MCF 10A (cell line): Measurements from ENCODE around the gene ADARB2. TPM values are rescaled to one million over a fixed set of nuclear protein-coding genes. Genes with fewer than 3 reads are reported as not detected.

Experiments used
- BruUV-seq: library from RNA; stranded (reverse); fragments of 400-500 nt; replicated peaks from 2 replicates; lab custom pipeline; 2021; lab: Mats Ljungman, UMichigan
- CTCF ChIA-PET: fragments of 300-600 bp; sonication (Branson Sonifier 250); formaldehyde crosslinking; extraction: SDS; loops from one replicate; lab custom pipeline; 2021; ENCODE audit warnings: antibody characterized with exemption, inconsistent platforms; lab: Yijun Ruan, JAX
- POLR2A ChIA-PET: fragments of 300-600, 350-650 bp; sonication (Branson Sonifier 250); formaldehyde crosslinking; extraction: SDS; loops from one replicate; lab custom pipeline; 2020; ENCODE audit warnings: antibody characterized with exemption, inconsistent platforms; lab: Yijun Ruan, JAX
- DNase-seq: peaks from one replicate; pipeline ENCODE4 v3.0.0-alpha.2; 2018; ENCODE audit not compliant: unreplicated experiment
- H3K27ac Mint-ChIP-seq: one replicate; pipeline ENCODE4 v1.8.0; 2022; ENCODE audit warnings: mild to moderate bottlenecking, low read depth, mixed read lengths; ENCODE audit not compliant: unreplicated experiment
- H3K27me3 Mint-ChIP-seq: one replicate; pipeline ENCODE4 v1.8.0; 2022; ENCODE audit warnings: mixed read lengths; ENCODE audit not compliant: insufficient read depth, unreplicated experiment
- H3K36me3 Mint-ChIP-seq: one replicate; pipeline ENCODE4 v1.8.0; 2022; ENCODE audit warnings: mild to moderate bottlenecking, moderate library complexity, mixed read lengths; ENCODE audit not compliant: insufficient read depth, unreplicated experiment
- H3K4me1 Mint-ChIP-seq: one replicate; pipeline ENCODE4 v1.8.0; 2022; ENCODE audit warnings: mixed read lengths; ENCODE audit not compliant: insufficient read depth, unreplicated experiment
- H3K4me3 Mint-ChIP-seq: one replicate; pipeline ENCODE4 v1.8.0; 2022; ENCODE audit warnings: mild to moderate bottlenecking, moderate library complexity, mixed read lengths; ENCODE audit not compliant: unreplicated experiment
- H3K9me3 Mint-ChIP-seq: one replicate; pipeline ENCODE4 v1.8.0; 2022; ENCODE audit warnings: mixed read lengths; ENCODE audit not compliant: unreplicated experiment
- intact Hi-C: fragments of 100-400 bp; cut with micrococcal nuclease; formaldehyde crosslinking; loops from 2 replicates; pipeline ENCODE4 v1.14.1; 2022
- total RNA-seq: library from RNA; stranded (reverse); gene quantifications from 2 replicates; pipeline ENCODE4 v1.2.3, GENCODE V29; 2022
- TF ChIP-seq, protein P1 (sequence below): fragments of 200-600 bp; IDR thresholded peaks from one replicate; pipeline ENCODE4 v1.8.0; 2022; ENCODE audit warnings: antibody characterized with exemption, mild to moderate bottlenecking; ENCODE audit not compliant: unreplicated experiment

ADARB2 gene
- total RNA-seq, 1 experiment from 2014 or later: 0.96 TPM

- Mint-ChIP-seq H3K27ac (no peak overlapping the region), H3K4me1 (no peaks in the 10 kb centered on the region), H3K36me3 (no peaks in the 10 kb centered on the region), H3K9me3 (no peaks in the 10 kb centered on the region), H3K27me3 (peaks cover 18% of the 10 kb centered on the region), H3K4me3 (no peak overlapping the region)
- POLR2A ChIA-PET: no interaction called here
- DNase-seq: no peak
- BruUV-seq: no TSS peak
- intact Hi-C loops: no loop called here
- CTCF ChIA-PET: no interaction called here
- TF ChIP-seq, protein P1, sequence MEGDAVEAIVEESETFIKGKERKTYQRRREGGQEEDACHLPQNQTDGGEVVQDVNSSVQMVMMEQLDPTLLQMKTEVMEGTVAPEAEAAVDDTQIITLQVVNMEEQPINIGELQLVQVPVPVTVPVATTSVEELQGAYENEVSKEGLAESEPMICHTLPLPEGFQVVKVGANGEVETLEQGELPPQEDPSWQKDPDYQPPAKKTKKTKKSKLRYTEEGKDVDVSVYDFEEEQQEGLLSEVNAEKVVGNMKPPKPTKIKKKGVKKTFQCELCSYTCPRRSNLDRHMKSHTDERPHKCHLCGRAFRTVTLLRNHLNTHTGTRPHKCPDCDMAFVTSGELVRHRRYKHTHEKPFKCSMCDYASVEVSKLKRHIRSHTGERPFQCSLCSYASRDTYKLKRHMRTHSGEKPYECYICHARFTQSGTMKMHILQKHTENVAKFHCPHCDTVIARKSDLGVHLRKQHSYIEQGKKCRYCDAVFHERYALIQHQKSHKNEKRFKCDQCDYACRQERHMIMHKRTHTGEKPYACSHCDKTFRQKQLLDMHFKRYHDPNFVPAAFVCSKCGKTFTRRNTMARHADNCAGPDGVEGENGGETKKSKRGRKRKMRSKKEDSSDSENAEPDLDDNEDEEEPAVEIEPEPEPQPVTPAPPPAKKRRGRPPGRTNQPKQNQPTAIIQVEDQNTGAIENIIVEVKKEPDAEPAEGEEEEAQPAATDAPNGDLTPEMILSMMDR: no peak
These were observed 172.5 kb downstream of the ADARB2 start for GRCh38 chr10:1564791-1565190.

- DNase-seq: no peak
- H3K36me3 Mint-ChIP-seq: no peaks in the 10 kb centered on the region
- no peak overlapping the region for H3K27ac Mint-ChIP-seq
- ChIA-PET POLR2A (no interaction called here), CTCF (no interaction called here)
- no TSS peak for BruUV-seq
- TF ChIP-seq, protein P1: no peak
- no peaks in the 10 kb centered on the region for H3K9me3 Mint-ChIP-seq
- H3K27me3 Mint-ChIP-seq: peaks cover 3% of the 10 kb centered on the region
- H3K4me3 Mint-ChIP-seq: no peak overlapping the region
- no peaks in the 10 kb centered on the region for H3K4me1 Mint-ChIP-seq
- intact Hi-C loops: no loop called here
These were observed 174.3 kb downstream of the ADARB2 start for GRCh38 chr10:1563028-1563427.

DNA sequence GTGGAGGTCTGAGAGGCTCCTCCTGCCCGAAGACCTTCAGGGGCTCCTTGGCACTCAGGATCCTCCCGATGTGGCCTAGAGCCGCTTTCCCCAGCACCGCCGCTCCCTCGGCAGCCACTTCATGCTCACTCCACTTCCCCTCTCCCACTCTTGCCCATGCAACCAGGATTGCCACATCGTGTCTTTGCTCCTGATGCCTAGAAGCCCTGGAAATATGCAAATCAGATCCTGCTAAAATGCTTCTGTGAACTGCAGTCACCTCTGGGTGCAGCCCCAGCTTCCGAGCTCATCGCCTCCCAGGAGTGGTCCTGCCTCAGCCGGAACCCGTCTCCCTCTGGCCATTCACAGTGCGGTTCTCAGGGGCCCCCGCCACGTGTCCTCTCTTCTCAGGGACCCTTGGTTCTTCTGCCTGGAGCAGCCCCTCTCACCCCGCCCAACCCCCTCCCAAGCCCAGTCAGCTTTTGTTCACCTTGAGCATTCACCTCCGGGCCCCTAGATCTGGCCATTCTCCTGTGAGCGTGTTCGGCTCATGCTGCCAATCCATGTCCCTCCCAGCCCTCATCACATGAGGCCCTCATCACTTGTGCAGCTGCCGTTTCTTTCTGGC is 175.5 kb downstream of the ADARB2 start:
- Mint-ChIP-seq H3K27ac (no peak overlapping the region), H3K4me1 (no peaks in the 10 kb centered on the region), H3K4me3 (no peak overlapping the region), H3K36me3 (no peaks in the 10 kb centered on the region), H3K27me3 (peaks cover 7% of the 10 kb centered on the region), H3K9me3 (no peaks in the 10 kb centered on the region)
- ChIA-PET POLR2A (no interaction called here), CTCF (no interaction called here)
- TF ChIP-seq, protein P1: no peak
- intact Hi-C loops: no loop called here
- no peak for DNase-seq
- BruUV-seq: no TSS peak

GRCh38 chr10:1560535-1561192 is 176.7 kb downstream of the ADARB2 start:
- no peak overlapping the region for H3K4me3 Mint-ChIP-seq
- peaks cover 12% of the 10 kb centered on the region for H3K27me3 Mint-ChIP-seq
- TF ChIP-seq, protein P1: no peak
- no peaks in the 10 kb centered on the region for H3K4me1 Mint-ChIP-seq
- ChIA-PET POLR2A (no interaction called here), CTCF (no interaction called here)
- H3K27ac Mint-ChIP-seq: no peak overlapping the region
- no peaks in the 10 kb centered on the region for H3K36me3 Mint-ChIP-seq
- BruUV-seq: no TSS peak
- H3K9me3 Mint-ChIP-seq: no peaks in the 10 kb centered on the region
- intact Hi-C loops: no loop called here
- DNase-seq: no peak
